22Rv1 (cell line): ENCODE data around the gene LCA5L.

ENCODE experiments used
- H3K27ac ChIP-seq: fragments of 450-650 bp; 2 replicates; pipeline ENCODE4 v1.5.1; 2017
- CTCF ChIP-seq: fragments of 450-650 bp; IDR thresholded peaks from 2 replicates; pipeline ENCODE4 v1.5.1; 2017; ENCODE audit warnings: mild to moderate bottlenecking
- ZFX ChIP-seq: fragments of 450-650 bp; IDR thresholded peaks from 2 replicates; pipeline ENCODE4 v1.6.1; 2017; ENCODE audit warnings: antibody characterized with exemption, borderline replicate concordance

The LCA5L gene

GRCh38 chr21:39362733-39363132 is 82.8 kb downstream of the LCA5L start:
- TF ChIP-seq CTCF (no peak), ZFX (no peak)
- no peak overlapping the region for H3K27ac ChIP-seq

GRCh38 chr21:39359382-39359781 is 86.2 kb downstream of the LCA5L start:
- TF ChIP-seq CTCF (no peak), ZFX (no peak)
- no peak overlapping the region for H3K27ac ChIP-seq
